ENCODE results near the gene VPS33A.
"Not testable (repeated sequence)": the region's sequence is repeated elsewhere in the genome, so short reads cannot be mapped to it uniquely, and the experiment has no call there.

VPS33A gene

GRCh38 chr12:122204167-122205052 is 61.9 kb downstream of the VPS33A start:
- Mint-ChIP-seq H3K4me3 (peak overlapping the region; percentile 52), H3K4me1 (peaks cover 14% of the 10 kb centered on the region), H3K27me3 (peaks cover 26% of the 10 kb centered on the region), H3K27ac (no peak overlapping the region), H3K36me3 (ENCODE audit: low read depth) (peaks cover 9% of the 10 kb centered on the region), H3K9me3 (no peaks in the 10 kb centered on the region)
- ATAC-seq (peak; percentile 14), DNase-seq (no peak)

GRCh38 chr12:122203301-122204166 is 62.8 kb downstream of the VPS33A start, which contains the start of gene B3GNT4:
Gene B3GNT4 (plus strand): TSS chr12:122203709. CDS start chr12:122204619, 910 bp downstream.
- ATAC-seq (peak; percentile 52), DNase-seq (peak; percentile 67)
- H3K27ac Mint-ChIP-seq, result no peak within 1 kb of the TSS
- H3K4me1 Mint-ChIP-seq, result peaks cover 14% of the 10 kb centered on the region
- H3K27me3 Mint-ChIP-seq, result peaks cover 26% of the 10 kb centered on the region
- H3K4me3 Mint-ChIP-seq, result peak within 1 kb of the TSS; percentile 74
- no peaks in the 10 kb centered on the region for H3K9me3 Mint-ChIP-seq
- peaks cover 7% of the 10 kb centered on the region for H3K36me3 Mint-ChIP-seq (ENCODE audit: low read depth)

- H3K36me3 Mint-ChIP-seq (ENCODE audit: low read depth); ATAC-seq; H3K27ac Mint-ChIP-seq; DNase-seq; H3K9me3 Mint-ChIP-seq: not testable (repeated sequence)
- Mint-ChIP-seq H3K27me3 (peaks cover 30% of the 10 kb centered on the region), H3K4me3 (peak overlapping the region; percentile 74), H3K4me1 (peaks cover 20% of the 10 kb centered on the region)
Observed at GRCh38 chr12:122202811-122203210, 63.5 kb downstream of the VPS33A start.

- Mint-ChIP-seq H3K4me3 (no peak overlapping the region), H3K36me3 (ENCODE audit: low read depth) (no peaks in the 10 kb centered on the region), H3K27ac (no peak overlapping the region), H3K9me3 (no peaks in the 10 kb centered on the region), H3K4me1 (peaks cover 28% of the 10 kb centered on the region), H3K27me3 (peaks cover 35% of the 10 kb centered on the region)
- DNase-seq (no peak), ATAC-seq (no peak)
Observed at GRCh38 chr12:122202017-122202416, 64.3 kb downstream of the VPS33A start.

- ATAC-seq (no peak), DNase-seq (no peak)
- H3K9me3 Mint-ChIP-seq, result no peaks in the 10 kb centered on the region
- no peak overlapping the region for H3K27ac Mint-ChIP-seq
- no peaks in the 10 kb centered on the region for H3K36me3 Mint-ChIP-seq (ENCODE audit: low read depth)
- H3K4me3 Mint-ChIP-seq, result no peak overlapping the region
- peaks cover 38% of the 10 kb centered on the region for H3K27me3 Mint-ChIP-seq
- peaks cover 29% of the 10 kb centered on the region for H3K4me1 Mint-ChIP-seq
Observed at GRCh38 chr12:122201381-122201780, 64.9 kb downstream of the VPS33A start.

GRCh38 chr12:122200541-122201175 is 65.6 kb downstream of the VPS33A start:
- H3K4me3 Mint-ChIP-seq, result no peak overlapping the region
- H3K9me3 Mint-ChIP-seq, result peaks cover 4% of the 10 kb centered on the region
- H3K4me1 Mint-ChIP-seq, result peaks cover 29% of the 10 kb centered on the region
- ATAC-seq (no peak), DNase-seq (no peak)
- H3K27me3 Mint-ChIP-seq, result peaks cover 38% of the 10 kb centered on the region
- H3K27ac Mint-ChIP-seq, result no peak overlapping the region
- no peaks in the 10 kb centered on the region for H3K36me3 Mint-ChIP-seq (ENCODE audit: low read depth)

GRCh38 chr12:122199484-122200355 is 66.6 kb downstream of the VPS33A start:
- Mint-ChIP-seq H3K36me3 (ENCODE audit: low read depth) (no peaks in the 10 kb centered on the region), H3K27ac (no peak overlapping the region), H3K27me3 (peaks cover 32% of the 10 kb centered on the region), H3K9me3 (peaks cover 6% of the 10 kb centered on the region), H3K4me1 (peaks cover 25% of the 10 kb centered on the region), H3K4me3 (no peak overlapping the region)
- ATAC-seq (no peak), DNase-seq (no peak)

- Mint-ChIP-seq H3K9me3 (peaks cover 6% of the 10 kb centered on the region), H3K4me3 (no peak overlapping the region), H3K27me3 (peaks cover 27% of the 10 kb centered on the region), H3K36me3 (ENCODE audit: low read depth) (no peaks in the 10 kb centered on the region), H3K27ac (peak overlapping the region; percentile 75), H3K4me1 (peaks cover 15% of the 10 kb centered on the region)
- DNase-seq (no peak), ATAC-seq (peak; percentile 66)
Observed at GRCh38 chr12:122197612-122197966, 68.7 kb downstream of the VPS33A start.

GRCh38 chr12:122195405-122195804 is 70.9 kb downstream of the VPS33A start:
- Mint-ChIP-seq H3K9me3 (peaks cover 6% of the 10 kb centered on the region), H3K27me3 (peaks cover 26% of the 10 kb centered on the region), H3K4me3 (no peak overlapping the region), H3K36me3 (ENCODE audit: low read depth) (no peaks in the 10 kb centered on the region), H3K4me1 (peaks cover 15% of the 10 kb centered on the region), H3K27ac (no peak overlapping the region)
- ATAC-seq (no peak), DNase-seq (no peak)

- Mint-ChIP-seq H3K27me3 (peaks cover 23% of the 10 kb centered on the region), H3K36me3 (ENCODE audit: low read depth) (no peaks in the 10 kb centered on the region), H3K27ac (no peak overlapping the region), H3K4me1 (peaks cover 15% of the 10 kb centered on the region), H3K9me3 (peaks cover 6% of the 10 kb centered on the region), H3K4me3 (no peak overlapping the region)
- ATAC-seq (no peak), DNase-seq (no peak)
Observed at GRCh38 chr12:122194804-122195203, 71.5 kb downstream of the VPS33A start.

GRCh38 chr12:122192441-122192840 is 73.9 kb downstream of the VPS33A start:
- DNase-seq, result no peak
- Mint-ChIP-seq H3K9me3 (peaks cover 6% of the 10 kb centered on the region), H3K27ac (no peak overlapping the region), H3K36me3 (ENCODE audit: low read depth) (no peaks in the 10 kb centered on the region), H3K4me3 (no peak overlapping the region), H3K27me3 (peaks cover 12% of the 10 kb centered on the region), H3K4me1 (peaks cover 5% of the 10 kb centered on the region)
- no peak for ATAC-seq

GRCh38 chr12:122190842-122191668 is 75.2 kb downstream of the VPS33A start:
- Mint-ChIP-seq H3K4me1 (no peaks in the 10 kb centered on the region), H3K27ac (no peak overlapping the region), H3K9me3 (peaks cover 6% of the 10 kb centered on the region), H3K27me3 (peaks cover 8% of the 10 kb centered on the region), H3K36me3 (ENCODE audit: low read depth) (no peaks in the 10 kb centered on the region), H3K4me3 (no peak overlapping the region)
- peak; percentile 78 for DNase-seq
- peak; percentile 82 for ATAC-seq
